Measurements from ENCODE around the gene PPP1R13B. TPM values are rescaled to one million over a fixed set of nuclear protein-coding genes. Genes with fewer than 3 reads are reported as not detected.
A peak's percentile ranks its signal among the peaks of the same experiment; 100 is the strongest.

Gene PPP1R13B
- total RNA-seq, 2 donors from 2014 or later = 15.6 to 17.5 TPM

DNA sequence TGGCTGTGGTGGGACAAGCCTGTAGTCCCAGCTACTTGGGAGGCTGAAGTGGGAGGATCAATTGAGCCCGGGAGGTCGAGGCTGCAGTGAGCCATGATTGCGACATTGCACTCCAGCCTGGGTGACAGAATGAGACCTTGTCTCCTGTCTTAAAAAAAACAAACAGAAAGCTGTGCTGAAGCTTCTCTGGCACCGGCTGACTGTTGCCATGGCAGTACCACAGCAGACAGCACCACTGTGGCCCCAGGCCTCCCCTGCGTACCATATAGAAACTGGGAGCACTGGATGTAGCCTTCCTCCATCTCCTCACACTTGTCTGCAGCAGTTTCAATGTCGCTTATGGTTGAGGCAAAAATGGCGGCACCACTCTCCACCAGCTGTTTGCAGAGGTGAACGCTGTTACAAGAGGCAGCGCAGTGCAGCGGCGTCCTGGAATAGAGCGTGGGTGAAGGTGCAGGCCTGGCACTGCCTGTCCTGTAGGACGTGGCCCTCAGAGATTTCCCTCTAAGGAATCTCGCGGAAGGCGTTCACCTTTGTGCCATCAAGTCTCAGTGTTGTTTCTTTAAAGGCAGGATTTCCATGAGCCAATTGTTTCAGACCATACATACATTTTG lies 109.8 kb downstream of the PPP1R13B start:
- Histone ChIP-seq H3K4me1 (ENCODE audit: control insufficient read depth, insufficient read depth, low read length) (no peaks in the 10 kb centered on the region), H3K4me3 (ENCODE audit: low read length) (no peak overlapping the region), H3K27ac (ENCODE audit: low read depth, low read length) (no peak overlapping the region), H3K9me3 (ENCODE audit: control insufficient read depth, low read length) (no peaks in the 10 kb centered on the region), H3K36me3 (ENCODE audit: control insufficient read depth, insufficient read depth, low read length) (peaks cover 28% of the 10 kb centered on the region), H3K9ac (ENCODE audit: extremely low read depth, low read length, poor library complexity, severe bottlenecking) (no peak overlapping the region), H3K27me3 (ENCODE audit: control insufficient read depth, insufficient read depth, low read length, poor library complexity, severe bottlenecking) (no peaks in the 10 kb centered on the region)
- H3K27ac Mint-ChIP-seq = no peak overlapping the region
- no peak for DNase-seq
- no peak overlapping the region for H3K4me3 Mint-ChIP-seq
- no peaks in the 10 kb centered on the region for H3K27me3 Mint-ChIP-seq (ENCODE audit: insufficient read depth)
- 94 to 95% methylated on average over 15 to 16 of the region's 16 CpGs for WGBS, 2 experiments (ENCODE audit: insufficient coverage in 1 of 2, insufficient read length in 1 of 2)
- H3K36me3 Mint-ChIP-seq (ENCODE audit: low read depth) = peaks cover 48% of the 10 kb centered on the region
- TF ChIP-seq, protein P1, sequence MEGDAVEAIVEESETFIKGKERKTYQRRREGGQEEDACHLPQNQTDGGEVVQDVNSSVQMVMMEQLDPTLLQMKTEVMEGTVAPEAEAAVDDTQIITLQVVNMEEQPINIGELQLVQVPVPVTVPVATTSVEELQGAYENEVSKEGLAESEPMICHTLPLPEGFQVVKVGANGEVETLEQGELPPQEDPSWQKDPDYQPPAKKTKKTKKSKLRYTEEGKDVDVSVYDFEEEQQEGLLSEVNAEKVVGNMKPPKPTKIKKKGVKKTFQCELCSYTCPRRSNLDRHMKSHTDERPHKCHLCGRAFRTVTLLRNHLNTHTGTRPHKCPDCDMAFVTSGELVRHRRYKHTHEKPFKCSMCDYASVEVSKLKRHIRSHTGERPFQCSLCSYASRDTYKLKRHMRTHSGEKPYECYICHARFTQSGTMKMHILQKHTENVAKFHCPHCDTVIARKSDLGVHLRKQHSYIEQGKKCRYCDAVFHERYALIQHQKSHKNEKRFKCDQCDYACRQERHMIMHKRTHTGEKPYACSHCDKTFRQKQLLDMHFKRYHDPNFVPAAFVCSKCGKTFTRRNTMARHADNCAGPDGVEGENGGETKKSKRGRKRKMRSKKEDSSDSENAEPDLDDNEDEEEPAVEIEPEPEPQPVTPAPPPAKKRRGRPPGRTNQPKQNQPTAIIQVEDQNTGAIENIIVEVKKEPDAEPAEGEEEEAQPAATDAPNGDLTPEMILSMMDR (conservative IDR thresholded peaks at IDR 0.05) = no peak
- H3K9me3 Mint-ChIP-seq = no peaks in the 10 kb centered on the region
- no peaks in the 10 kb centered on the region for H3K4me1 Mint-ChIP-seq

DNA sequence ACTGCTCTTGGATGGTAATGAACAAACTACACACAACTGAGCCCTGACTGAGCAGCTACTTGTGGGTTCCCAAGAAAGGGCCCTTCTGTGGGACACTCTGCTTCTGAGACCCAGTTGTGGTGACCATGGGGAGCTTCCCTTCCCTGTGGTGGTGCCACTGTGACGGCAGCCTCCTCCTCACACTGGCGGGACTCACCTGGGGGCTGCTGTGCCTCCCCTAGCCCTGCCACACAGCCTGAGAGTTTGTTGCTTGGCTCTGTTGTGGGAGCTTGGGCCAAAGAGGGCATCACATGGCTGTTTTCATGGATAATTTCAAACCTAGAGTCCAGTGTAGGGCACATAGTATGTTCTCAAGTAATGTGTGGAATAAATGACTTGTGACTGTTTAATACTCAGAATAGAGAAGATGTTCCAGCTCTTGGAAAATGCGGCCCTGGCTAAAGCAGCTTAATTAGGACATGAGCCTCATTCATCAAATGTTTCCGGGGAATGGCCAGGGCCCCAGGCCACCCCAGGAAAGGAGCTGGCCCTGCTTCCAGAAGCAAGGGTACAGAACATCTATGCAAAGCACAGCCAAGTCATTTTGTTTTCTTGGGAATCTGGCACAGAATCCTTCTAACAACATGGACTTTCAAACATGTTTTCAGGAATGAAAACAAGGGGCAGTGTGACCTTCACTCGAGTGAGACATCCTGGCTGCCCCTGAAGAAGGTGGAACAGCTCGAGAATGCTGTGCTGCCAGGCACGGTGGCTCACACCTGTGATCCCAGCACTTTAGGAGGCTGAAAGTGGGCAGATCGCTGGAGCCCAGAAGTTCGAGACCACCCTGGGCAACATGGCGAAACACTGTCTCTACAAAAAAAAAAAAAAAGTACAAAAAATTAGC lies 110.6 kb downstream of the PPP1R13B start:
- no peaks in the 10 kb centered on the region for H3K4me1 Mint-ChIP-seq
- peaks cover 48% of the 10 kb centered on the region for H3K36me3 Mint-ChIP-seq (ENCODE audit: low read depth)
- H3K9ac ChIP-seq (ENCODE audit: extremely low read depth, low read length, poor library complexity, severe bottlenecking) = no peak overlapping the region
- TF ChIP-seq, protein P1 (conservative IDR thresholded peaks at IDR 0.05) = no peak
- H3K27ac Mint-ChIP-seq = no peak overlapping the region
- H3K27ac ChIP-seq (ENCODE audit: low read depth, low read length) = peak overlapping the region; percentile 83
- no peaks in the 10 kb centered on the region for H3K27me3 ChIP-seq (ENCODE audit: control insufficient read depth, insufficient read depth, low read length, poor library complexity, severe bottlenecking)
- no peaks in the 10 kb centered on the region for H3K4me1 ChIP-seq (ENCODE audit: control insufficient read depth, insufficient read depth, low read length)
- no peak for DNase-seq
- H3K27me3 Mint-ChIP-seq (ENCODE audit: insufficient read depth) = no peaks in the 10 kb centered on the region
- no peaks in the 10 kb centered on the region for H3K9me3 Mint-ChIP-seq
- H3K9me3 ChIP-seq (ENCODE audit: control insufficient read depth, low read length) = no peaks in the 10 kb centered on the region
- H3K4me3 Mint-ChIP-seq = no peak overlapping the region
- no peak overlapping the region for H3K4me3 ChIP-seq (ENCODE audit: low read length)
- H3K36me3 ChIP-seq (ENCODE audit: control insufficient read depth, insufficient read depth, low read length) = peaks cover 31% of the 10 kb centered on the region
- WGBS, 2 experiments (ENCODE audit: insufficient coverage in 1 of 2, insufficient read length in 1 of 2) = 90 to 93% methylated on average over 6 to 10 of the region's 10 CpGs

DNA sequence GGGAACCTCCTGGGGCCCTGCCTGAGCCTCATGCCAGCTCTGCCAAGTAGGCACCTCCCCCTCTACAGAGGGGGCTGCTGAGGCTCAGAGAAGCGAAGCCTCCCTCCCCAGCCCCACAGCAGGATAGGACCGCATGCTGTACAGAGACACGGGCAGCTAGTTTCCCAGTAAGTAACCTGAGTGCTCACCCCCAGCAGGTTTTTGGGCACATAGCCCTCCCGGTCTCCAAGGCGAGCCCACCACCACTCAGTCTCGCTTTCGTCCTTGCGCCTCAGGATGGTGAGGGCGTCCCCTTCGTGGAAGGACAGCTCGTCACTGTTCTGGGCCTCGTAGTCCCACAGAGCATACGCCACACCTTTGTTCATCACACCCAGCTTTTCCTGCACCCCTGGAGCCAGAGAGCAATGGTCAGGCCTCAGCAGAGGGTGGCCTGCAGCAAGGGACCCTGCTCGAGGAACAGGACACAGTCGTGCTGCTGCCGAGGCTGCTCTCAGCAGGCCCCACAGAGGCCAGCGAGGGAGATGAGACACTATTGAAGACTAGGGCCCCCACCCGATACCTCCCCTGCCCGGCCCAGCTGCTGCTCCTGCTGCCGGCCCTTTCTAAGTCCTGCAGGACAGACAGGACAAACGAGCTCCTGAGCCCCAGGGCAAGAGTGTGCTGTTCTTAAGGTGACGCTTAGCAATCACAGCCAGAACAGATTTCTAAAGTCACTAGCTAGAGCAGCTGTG lies 111.4 kb downstream of the PPP1R13B start:
- Histone ChIP-seq H3K4me1 (ENCODE audit: control insufficient read depth, insufficient read depth, low read length) (no peaks in the 10 kb centered on the region), H3K27ac (ENCODE audit: low read depth, low read length) (peak overlapping the region; percentile 83), H3K4me3 (ENCODE audit: low read length) (no peak overlapping the region), H3K9ac (ENCODE audit: extremely low read depth, low read length, poor library complexity, severe bottlenecking) (no peak overlapping the region), H3K36me3 (ENCODE audit: control insufficient read depth, insufficient read depth, low read length) (peaks cover 34% of the 10 kb centered on the region), H3K27me3 (ENCODE audit: control insufficient read depth, insufficient read depth, low read length, poor library complexity, severe bottlenecking) (no peaks in the 10 kb centered on the region), H3K9me3 (ENCODE audit: control insufficient read depth, low read length) (no peaks in the 10 kb centered on the region)
- no peak for DNase-seq
- Mint-ChIP-seq H3K27ac (peak overlapping the region; percentile 64), H3K36me3 (ENCODE audit: low read depth) (peaks cover 43% of the 10 kb centered on the region), H3K9me3 (no peaks in the 10 kb centered on the region), H3K27me3 (ENCODE audit: insufficient read depth) (no peaks in the 10 kb centered on the region), H3K4me1 (no peaks in the 10 kb centered on the region), H3K4me3 (no peak overlapping the region)
- WGBS, 2 experiments (ENCODE audit: insufficient coverage in 1 of 2, insufficient read length in 1 of 2) = 92 to 93% methylated on average over 14 to 22 of the region's 22 CpGs
- TF ChIP-seq, protein P1 (conservative IDR thresholded peaks at IDR 0.05) = no peak
